ENCODE measurements around the gene NDRG3.

DNA sequence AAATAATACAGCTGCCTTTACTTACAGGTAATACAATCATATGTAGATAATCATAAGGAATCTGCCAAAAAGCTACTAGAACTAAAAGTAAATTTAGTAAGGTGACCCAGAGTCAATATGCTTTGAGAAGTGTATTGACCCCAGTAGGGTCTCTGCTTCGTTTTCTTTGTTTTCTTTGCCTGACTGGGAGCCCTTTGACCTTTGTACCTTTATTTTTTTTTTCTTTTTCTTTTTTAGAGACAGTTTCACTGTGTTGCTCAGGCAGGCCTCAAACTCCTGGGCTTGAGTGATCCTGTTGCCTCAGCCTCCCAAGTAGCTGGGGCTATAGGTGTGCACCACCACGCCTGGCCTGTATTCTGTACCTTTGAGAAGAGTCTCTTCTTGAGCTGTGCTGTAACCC lies 122.4 kb downstream of the NDRG3 start:
- TF ChIP-seq EP300 (IDR thresholded peaks at IDR 0.05), result no peak
- TF ChIP-seq, protein P1, sequence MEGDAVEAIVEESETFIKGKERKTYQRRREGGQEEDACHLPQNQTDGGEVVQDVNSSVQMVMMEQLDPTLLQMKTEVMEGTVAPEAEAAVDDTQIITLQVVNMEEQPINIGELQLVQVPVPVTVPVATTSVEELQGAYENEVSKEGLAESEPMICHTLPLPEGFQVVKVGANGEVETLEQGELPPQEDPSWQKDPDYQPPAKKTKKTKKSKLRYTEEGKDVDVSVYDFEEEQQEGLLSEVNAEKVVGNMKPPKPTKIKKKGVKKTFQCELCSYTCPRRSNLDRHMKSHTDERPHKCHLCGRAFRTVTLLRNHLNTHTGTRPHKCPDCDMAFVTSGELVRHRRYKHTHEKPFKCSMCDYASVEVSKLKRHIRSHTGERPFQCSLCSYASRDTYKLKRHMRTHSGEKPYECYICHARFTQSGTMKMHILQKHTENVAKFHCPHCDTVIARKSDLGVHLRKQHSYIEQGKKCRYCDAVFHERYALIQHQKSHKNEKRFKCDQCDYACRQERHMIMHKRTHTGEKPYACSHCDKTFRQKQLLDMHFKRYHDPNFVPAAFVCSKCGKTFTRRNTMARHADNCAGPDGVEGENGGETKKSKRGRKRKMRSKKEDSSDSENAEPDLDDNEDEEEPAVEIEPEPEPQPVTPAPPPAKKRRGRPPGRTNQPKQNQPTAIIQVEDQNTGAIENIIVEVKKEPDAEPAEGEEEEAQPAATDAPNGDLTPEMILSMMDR (IDR thresholded peaks at IDR 0.05), result no peak
